GM12878 (cell line): ENCODE results near the gene PLET1. TPM values are rescaled to one million over a fixed set of nuclear protein-coding genes. Genes with fewer than 3 reads are reported as not detected.

Experiments used
- ATAC-seq: fragments of 200-7000 bp; cut with Tn5 transposase; 3 replicates; pipeline ENCODE4 v1.9.1; 2020; ENCODE audit warnings: mild to moderate bottlenecking, moderate library complexity
- BruUV-seq: library from RNA; stranded (reverse); fragments of 400-500 nt; replicated peaks from 2 replicates; lab custom pipeline; 2021; lab: Mats Ljungman, UMichigan
- CTCF ChIA-PET: fragments of 300-600 bp; sonication (Branson Sonifier 250); formaldehyde crosslinking; extraction: SDS; loops from one replicate; lab custom pipeline; 2021; ENCODE audit warnings: inconsistent platforms; lab: Yijun Ruan, JAX
- POLR2A ChIA-PET: fragments of 350-600 bp; formaldehyde crosslinking; extraction: SDS; loops from one replicate; lab custom pipeline; 2021; ENCODE audit warnings: inconsistent platforms; lab: Charles Lee
- RAD21 ChIA-PET: fragments of 300-600 bp; sonication (Branson Sonifier 250); formaldehyde crosslinking; loops from one replicate; lab custom pipeline; 2023; ENCODE audit warnings: antibody characterized with exemption; ENCODE audit not compliant: unreplicated experiment; lab: Charles Lee
- SMC1A ChIA-PET: fragments of 300-600 bp; sonication (Branson Sonifier 250); formaldehyde crosslinking; loops from one replicate; lab custom pipeline; 2023; ENCODE audit not compliant: unreplicated experiment, uncharacterized antibody; lab: Charles Lee
- DNase-seq: peaks from one replicate; pipeline ENCODE4 v3.0.0-alpha.2; 2011; ENCODE audit warnings: low read depth, low spot score
- FAIRE-seq: peaks from 3 replicates; lab custom pipeline; 2011; peaks lifted over from hg19 to GRCh38; lab: Jason Lieb, UNC
- H2AFZ ChIP-seq: 2 replicates; pipeline ENCODE4 v1.6.0; 2011; ENCODE audit warnings: low read depth, low read length, control low read depth; ENCODE audit not compliant: control insufficient read depth
- H3K27ac ChIP-seq: 2 replicates; pipeline ENCODE4 v1.5.1; 2011; ENCODE audit warnings: control low read depth; ENCODE audit not compliant: control insufficient read depth, insufficient read depth
- H3K27me3 ChIP-seq, 2 experiments: replicated peaks in 1 of 2; 2 replicates each; pipeline versions ENCODE4 v1.6.0 to v1.6.1; 2011; ENCODE audit warnings: low read length in 1 of 2; ENCODE audit not compliant: control insufficient read depth in 2 of 2, insufficient read depth in 2 of 2
- H3K36me3 ChIP-seq, 2 experiments: 2 replicates each; pipeline ENCODE4 v1.5.1; 2011; ENCODE audit warnings: low read length in 1 of 2; ENCODE audit not compliant: control insufficient read depth in 2 of 2, insufficient read depth in 2 of 2
- H3K4me1 ChIP-seq: 2 replicates; pipeline ENCODE4 v1.6.1; 2011; ENCODE audit warnings: mild to moderate bottlenecking, low read length, moderate library complexity, mixed read lengths; ENCODE audit not compliant: control insufficient read depth, insufficient read depth
- H3K4me2 ChIP-seq: 2 replicates; pipeline ENCODE4 v1.6.0; 2011; ENCODE audit warnings: control low read depth; ENCODE audit not compliant: control insufficient read depth, insufficient read depth
- H3K4me3 ChIP-seq: fragments of 200-600 bp; sonication (generic); 2 replicates; pipeline ENCODE4 v1.5.1; 2016
- H3K79me2 ChIP-seq: 2 replicates; pipeline ENCODE4 v1.6.0; 2011; ENCODE audit warnings: low read length; ENCODE audit not compliant: control insufficient read depth, insufficient read depth
- H3K9ac ChIP-seq: 2 replicates; pipeline ENCODE4 v1.8.0; 2011; ENCODE audit warnings: low read length, control low read depth, mixed read lengths; ENCODE audit not compliant: control insufficient read depth, insufficient read depth
- H3K9me3 ChIP-seq: replicated peaks from 3 replicates; pipeline ENCODE4 v1.5.1; 2011; ENCODE audit warnings: mild to moderate bottlenecking, low read length; ENCODE audit not compliant: control insufficient read depth, insufficient read depth
- H4K20me1 ChIP-seq: 2 replicates; pipeline ENCODE4 v1.6.0; 2011; ENCODE audit not compliant: control insufficient read depth, insufficient read depth
- CEBPZ ChIP-seq: fragments of 150-350 bp; IDR thresholded peaks from 2 replicates; pipeline ENCODE4 v1.6.1; 2016; ENCODE audit warnings: low read depth, low read length
- MTA3 ChIP-seq: IDR thresholded peaks from 2 replicates; pipeline ENCODE4 v1.6.1; 2012; ENCODE audit warnings: low read length, inconsistent platforms, borderline replicate concordance
- SIN3A ChIP-seq: IDR thresholded peaks from 2 replicates; pipeline ENCODE4 v1.6.1; 2012; ENCODE audit warnings: low read depth, low read length, improper control_type of control experiment
- SKIL ChIP-seq: fragments of 450-650 bp; IDR thresholded peaks from 2 replicates; pipeline ENCODE4 v1.6.1; 2017; ENCODE audit warnings: mild to moderate bottlenecking, low read depth, inconsistent platforms; ENCODE audit not compliant: poor library complexity, severe bottlenecking
- USF1 ChIP-seq: IDR thresholded peaks from 2 replicates; pipeline ENCODE4 v1.6.1; 2011; ENCODE audit warnings: borderline replicate concordance, low read depth, mild to moderate bottlenecking, moderate library complexity, mixed read lengths, low read length; ENCODE audit not compliant: insufficient read depth; ENCODE audit errors: extremely low read length
- WGBS: methylation state at CpG from one replicate; pipeline ENCODE4 v1.1.6; 2016; ENCODE audit warnings: low lambda C conversion rate; ENCODE audit not compliant: insufficient replicate concordance, insufficient coverage; ENCODE audit errors: missing lambda C conversion rate; 5-methylcytosine and 5-hydroxymethylcytosine counted together
- in situ Hi-C: fragments of 300-500 bp; cut with MboI; formaldehyde crosslinking; loops from 9 replicates; pipeline ENCODE4 v1.14.3; 2018; ENCODE audit warnings: mixed read lengths
- intact Hi-C: fragments of 100-400 bp; cut with micrococcal nuclease; formaldehyde crosslinking; loops from one replicate; pipeline ENCODE4 v1.14.2; 2022; ENCODE audit not compliant: unreplicated experiment
- polyA plus RNA-seq, 11 experiments: library from polyadenylated mRNA; depleted of rRNA in 4 of 11; unstranded in 6 of 11; stranded (reverse) in 5 of 11; fragments of >200 nt; fragmentation: Nextera tagmentation in 4 of 11; fragmentation: Illumina TruSeq in 1 of 11; extraction: Ambion mirVana in 4 of 11; extraction: Trizol in 1 of 11; gene quantifications; 1 replicate in 1 of 11; 2 replicates in 10 of 11; pipeline versions ENCODE4 v1.2.1 to v1.2.3, GENCODE V29; 2011 to 2016; ENCODE audit warnings: inconsistent platforms in 2 of 11, missing spikeins in 2 of 11, low read depth in 1 of 11
- total RNA-seq, 4 experiments: library from RNA; depleted of rRNA in 3 of 4; stranded (reverse); fragments of >200 nt in 3 of 4; fragmentation: Illumina TruSeq in 1 of 4; extraction: Trizol in 1 of 4; gene quantifications; 2 replicates each; pipeline versions ENCODE4 v1.2.1 to v1.2.3, GENCODE V29; 2013 to 2021

The PLET1 gene
- total and polyA plus RNA-seq, 10 of the 15 experiments (the other 5 are each of a cell fraction or from before 2014, with no cell fraction given) = not detected

GRCh38 chr11:112308651-112309050 lies 48.0 kb upstream of the PLET1 start:
- POLR2A ChIA-PET = no interaction called here
- intact Hi-C loops = no loop called here

More at GRCh38 chr11:112308651-112309050, 48.0 kb upstream of the PLET1 start:
- Histone ChIP-seq H4K20me1 (no peaks in the 10 kb centered on the region), H2AFZ (no peak overlapping the region), H3K4me2 (no peak overlapping the region), H3K27me3 (peaks cover 0 to 2% of the 10 kb centered on the region in 2 experiments; a peak in 1 of 4 replicates), H3K9me3 (no peaks in the 10 kb centered on the region; the same call in 2 of the 3 replicates), H3K9ac (no peak overlapping the region), H3K4me3 (no peak overlapping the region), H3K27ac (no peak overlapping the region), H3K4me1 (no peaks in the 10 kb centered on the region), H3K79me2 (no peaks in the 10 kb centered on the region), H3K36me3 (no peaks in the 10 kb centered on the region)
- no peak for DNase-seq
- no peak for ATAC-seq
- RAD21 ChIA-PET = no interaction called here
- FAIRE-seq = no peak
- no peak for TF ChIP-seq USF1
- TF ChIP-seq SIN3A = no peak
- TF ChIP-seq SKIL = no peak
- no peak for TF ChIP-seq MTA3
- TF ChIP-seq CEBPZ = no peak
- SMC1A ChIA-PET = no interaction called here
- BruUV-seq = no TSS peak
- in situ Hi-C loops = no loop called here
- CTCF ChIA-PET = no interaction called here
- WGBS = 0% methylated on average over 2 of the region's 2 CpGs
